AG09319 (cell line): ENCODE results near the gene PSMA7.

Experiments used
- DNase-seq: peaks from one replicate; pipeline ENCODE4 v3.0.0-alpha.2; 2010; ENCODE audit warnings: low read depth; ENCODE audit errors: extremely low read depth
- CTCF ChIP-seq: IDR thresholded peaks from 2 replicates; pipeline ENCODE4 v1.5.1; 2011; ENCODE audit warnings: low read depth, mild to moderate bottlenecking, inconsistent platforms, low read length, moderate library complexity

PSMA7 gene

GRCh38 chr20:62176866-62177265 lies 33.7 kb upstream of the PSMA7 start:
- no peak for DNase-seq
- TF ChIP-seq CTCF: no peak

GRCh38 chr20:62175711-62176110 lies 32.5 kb upstream of the PSMA7 start:
- no peak for DNase-seq
- TF ChIP-seq CTCF: no peak

GRCh38 chr20:62174870-62175624 lies 31.9 kb upstream of the PSMA7 start:
- no peak for TF ChIP-seq CTCF
- DNase-seq: no peak

GRCh38 chr20:62174021-62174804 lies 31.0 kb upstream of the PSMA7 start:
- no peak for DNase-seq

GRCh38 chr20:62172666-62173065 lies 29.5 kb upstream of the PSMA7 start:
- no peak for DNase-seq
- no peak for TF ChIP-seq CTCF

More at GRCh38 chr20:62174021-62174804, 31.0 kb upstream of the PSMA7 start:
- TF ChIP-seq CTCF: no peak

- TF ChIP-seq CTCF: no peak
- no peak for DNase-seq
Measured at GRCh38 chr20:62171245-62171644, 28.1 kb upstream of the PSMA7 start.

GRCh38 chr20:62170536-62170935 lies 27.3 kb upstream of the PSMA7 start:
- DNase-seq: no peak
- TF ChIP-seq CTCF: no peak
